ENCODE measurements around the gene NKD1.

NKD1 gene

GRCh38 chr16:50583211-50583610, 35.0 kb downstream of the NKD1 start:
- DNase-seq = no peak

- no peak for DNase-seq
Observed at GRCh38 chr16:50584033-50584722, 36.0 kb downstream of the NKD1 start.

- DNase-seq = no peak
Observed at GRCh38 chr16:50585331-50585776, 37.2 kb downstream of the NKD1 start.

- DNase-seq = no peak
Observed at GRCh38 chr16:50587543-50587942, 39.3 kb downstream of the NKD1 start.

- no peak for DNase-seq
Observed at GRCh38 chr16:50588276-50588675, 40.1 kb downstream of the NKD1 start.

- no peak for DNase-seq
Observed at GRCh38 chr16:50591209-50591608, 43.0 kb downstream of the NKD1 start.

GRCh38 chr16:50591800-50592771, 43.9 kb downstream of the NKD1 start:
- no peak for DNase-seq

GRCh38 chr16:50592996-50593395, 44.8 kb downstream of the NKD1 start:
- DNase-seq = no peak

- DNase-seq = no peak
Observed at GRCh38 chr16:50593410-50594150, 45.4 kb downstream of the NKD1 start.

GRCh38 chr16:50594308-50595260, 46.4 kb downstream of the NKD1 start:
- no peak for DNase-seq

GRCh38 chr16:50595859-50596258, 47.7 kb downstream of the NKD1 start:
- no peak for DNase-seq

- DNase-seq = no peak
Observed at GRCh38 chr16:50596762-50597450, 48.7 kb downstream of the NKD1 start.

GRCh38 chr16:50597563-50598255, 49.5 kb downstream of the NKD1 start:
- DNase-seq = no peak

GRCh38 chr16:50598256-50598894, 50.2 kb downstream of the NKD1 start:
- DNase-seq = no peak

GRCh38 chr16:50598936-50599361, 50.8 kb downstream of the NKD1 start:
- DNase-seq = no peak

- no peak for DNase-seq
Observed at GRCh38 chr16:50599494-50599893, 51.3 kb downstream of the NKD1 start.

- no peak for DNase-seq
Observed at GRCh38 chr16:50600582-50601283, 52.5 kb downstream of the NKD1 start.

- DNase-seq = no peak
Observed at GRCh38 chr16:50601341-50601740, 53.1 kb downstream of the NKD1 start.

- no peak for DNase-seq
Observed at GRCh38 chr16:50602126-50602525, 53.9 kb downstream of the NKD1 start.

Data from NCI-H226 (cell line).